HG03432 (cell line): Measurements from ENCODE around the gene LRRC3C.

Experiments
- ATAC-seq: cut with Tn5 transposase; IDR thresholded peaks from one replicate; pipeline ENCODE4 v1.9.1; 2021; ENCODE audit warnings: mild to moderate bottlenecking, moderate library complexity; ENCODE audit not compliant: unreplicated experiment

The LRRC3C gene

DNA sequence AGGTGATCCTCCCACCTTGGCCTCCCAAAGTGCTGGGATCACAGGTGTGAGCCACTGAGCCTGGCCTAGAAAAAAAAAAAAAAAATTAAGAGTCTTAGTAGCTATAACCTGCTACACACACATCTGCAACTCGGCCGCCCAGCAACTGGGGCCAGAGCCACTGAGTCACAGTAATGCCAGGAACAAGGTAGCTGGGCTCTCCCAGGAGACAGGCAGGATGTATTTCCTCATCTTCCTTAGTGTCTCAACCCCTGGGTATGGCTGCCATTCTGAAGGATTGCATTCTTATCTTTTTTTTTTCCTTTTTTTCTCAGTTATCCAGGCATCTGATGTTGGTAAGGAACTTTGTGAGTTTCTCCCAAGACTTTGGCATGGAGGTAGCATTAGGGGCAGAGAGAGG, 46.0 kb downstream of the LRRC3C start:
- ATAC-seq = no peak

DNA sequence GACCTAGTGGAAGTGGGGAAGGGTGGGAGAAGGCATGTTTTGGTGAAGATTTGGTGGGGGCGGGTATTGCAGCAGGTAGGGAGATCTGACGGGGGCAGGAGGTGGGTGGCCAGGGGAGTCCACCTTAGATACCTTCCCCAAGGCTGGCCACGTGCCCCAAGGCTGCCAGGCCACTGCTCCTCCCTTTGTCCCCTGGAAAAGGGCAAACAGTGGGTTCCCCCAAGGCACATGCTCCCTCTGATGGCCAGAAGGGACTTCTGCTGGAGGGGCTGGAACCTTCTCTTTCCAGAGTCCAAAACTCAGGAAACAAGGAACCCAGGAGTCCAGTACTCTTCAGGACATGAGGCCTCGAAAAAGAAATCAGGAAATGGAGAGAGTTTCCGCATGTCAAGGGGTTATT, 46.9 kb downstream of the LRRC3C start:
- ATAC-seq = no peak

GRCh38 chr17:39975801-39976200, 48.3 kb downstream of the LRRC3C start:
- ATAC-seq = no peak

GRCh38 chr17:39979016-39979670, 51.6 kb downstream of the LRRC3C start:
- no peak for ATAC-seq

DNA sequence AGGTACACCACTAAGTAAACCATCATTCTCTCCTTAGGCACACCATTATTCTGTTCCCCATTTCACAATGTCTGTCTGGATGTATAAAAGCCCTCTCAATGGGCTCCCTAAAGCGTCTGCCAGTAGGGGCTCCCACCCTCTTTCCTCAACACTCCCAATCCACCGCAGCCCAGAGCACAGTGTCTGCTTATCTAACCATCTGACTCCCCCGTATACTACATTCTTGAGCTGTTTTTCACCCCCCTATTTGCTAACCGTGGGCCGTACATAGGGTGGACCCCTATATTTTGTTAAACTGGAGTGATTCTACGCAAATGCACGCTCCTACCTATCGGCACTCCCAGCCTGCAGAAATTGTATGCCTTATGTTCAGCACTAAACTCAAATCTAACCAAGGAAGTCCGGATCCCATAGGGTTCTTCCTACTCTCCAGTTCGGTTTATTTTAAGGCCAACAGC, 52.4 kb downstream of the LRRC3C start:
- ATAC-seq = peak; percentile 10

DNA sequence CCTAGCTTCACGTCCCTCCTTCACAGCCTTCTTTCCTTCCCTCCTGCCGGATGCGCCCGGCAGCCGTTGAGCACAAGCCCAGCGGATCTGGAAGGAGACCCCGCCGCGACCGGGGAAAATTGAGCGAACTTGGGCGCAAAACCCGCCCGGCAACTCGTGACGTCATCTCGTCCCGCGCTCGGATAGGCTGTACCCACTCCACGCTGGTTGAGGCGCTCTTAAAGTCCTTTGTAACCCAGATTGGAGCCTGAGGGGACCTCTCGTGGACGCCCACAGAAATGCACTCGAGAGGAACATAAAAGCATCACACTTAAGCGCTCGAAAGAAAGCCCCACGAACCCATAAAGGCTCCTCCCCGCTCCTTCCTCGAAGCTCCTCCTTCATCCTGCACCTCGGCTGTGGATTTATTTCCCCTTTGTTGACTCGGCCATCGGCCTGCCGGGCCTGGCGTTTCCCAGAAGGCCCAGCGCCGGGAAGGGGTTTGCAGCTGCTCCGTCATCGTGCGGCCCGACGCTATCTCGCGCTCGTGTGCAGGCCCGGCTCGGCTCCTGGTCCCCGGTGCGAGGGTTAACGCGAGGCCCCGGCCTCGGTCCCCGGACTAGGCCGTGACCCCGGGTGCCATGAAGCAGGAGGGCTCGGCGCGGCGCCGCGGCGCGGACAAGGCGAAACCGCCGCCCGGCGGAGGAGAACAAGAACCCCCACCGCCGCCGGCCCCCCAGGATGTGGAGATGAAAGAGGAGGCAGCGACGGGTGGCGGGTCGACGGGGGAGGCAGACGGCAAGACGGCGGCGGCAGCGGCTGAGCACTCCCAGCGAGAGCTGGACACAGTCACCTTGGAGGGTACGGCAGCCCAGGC, 53.0 kb downstream of the LRRC3C start, which contains the start of gene PSMD3:
Gene PSMD3, plus strand, starts transcription at position 457 of the 856 bp plus-strand sequence. Its CDS starts 164 bp downstream, at position 621.
- peak; percentile 93 for ATAC-seq

GRCh38 chr17:39981207-39981741, 53.7 kb downstream of the LRRC3C start:
- ATAC-seq = no peak

DNA sequence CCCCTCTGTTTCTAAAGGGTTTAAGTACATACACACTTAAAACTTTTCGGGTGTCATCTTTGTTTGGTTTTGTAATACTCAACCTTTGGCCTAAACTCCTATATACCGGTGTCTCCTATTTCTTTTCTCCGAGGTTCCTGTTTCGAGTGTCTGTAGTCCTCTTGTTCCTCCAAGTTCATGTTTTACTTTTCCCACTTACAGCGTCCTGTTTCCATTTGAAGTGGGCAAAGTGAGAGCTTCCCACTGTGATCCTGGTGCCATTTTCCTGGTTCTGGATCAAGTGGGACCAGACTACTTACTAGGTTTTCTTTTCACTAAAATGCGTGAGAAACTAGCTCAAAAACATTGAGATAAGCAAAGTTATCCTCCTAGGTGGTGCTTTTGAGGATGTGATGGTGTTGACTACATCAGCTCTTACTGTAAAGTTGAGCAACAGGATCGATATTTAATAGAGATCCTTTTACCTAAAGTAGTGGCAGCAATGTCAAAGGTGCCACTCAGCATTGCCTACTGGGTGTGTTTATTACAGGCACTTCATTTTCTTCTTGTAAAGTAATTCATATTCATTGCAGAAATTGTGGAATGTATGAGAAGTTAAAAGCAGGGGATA, 54.3 kb downstream of the LRRC3C start:
- no peak for ATAC-seq

- no peak for ATAC-seq
Observed at GRCh38 chr17:39988206-39988810, 60.8 kb downstream of the LRRC3C start.

DNA sequence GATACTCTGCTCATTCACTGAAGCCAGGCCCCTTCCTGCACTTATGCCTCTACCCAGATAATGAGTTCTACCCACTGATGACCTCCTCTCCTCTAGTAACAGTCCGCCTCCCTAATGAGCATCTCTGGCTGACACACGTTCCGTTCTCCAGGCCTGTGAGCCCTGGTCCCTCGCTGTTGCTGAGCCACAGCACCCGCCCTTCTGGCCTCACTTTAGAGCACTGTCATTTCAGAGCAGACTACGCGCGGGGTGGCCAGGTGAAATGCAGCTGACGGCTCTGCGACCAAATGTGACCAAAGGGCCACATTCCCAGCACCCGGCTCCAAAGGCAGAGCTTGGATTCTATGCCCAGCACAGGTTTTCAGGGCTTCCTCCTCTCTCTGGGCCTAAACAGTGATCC, 66.9 kb downstream of the LRRC3C start:
- no peak for ATAC-seq
